Parathyroid adenoma (tissue), 2 donors: ENCODE results near the gene SYT11.

Source experiments
- H2AFZ ChIP-seq: fragments of 300-600 bp; sonication (generic); one replicate; pipeline ENCODE4 v1.7.0; 2017; ENCODE audit warnings: antibody characterized with exemption, mild to moderate bottlenecking
- H3K27ac ChIP-seq: fragments of 300-600 bp; sonication (generic); one replicate; pipeline ENCODE4 v1.7.0; 2017
- H3K27me3 ChIP-seq: fragments of 300-600 bp; sonication (generic); one replicate; pipeline ENCODE4 v1.7.0; 2017; ENCODE audit warnings: low read length; ENCODE audit not compliant: control insufficient read depth, insufficient read depth
- H3K36me3 ChIP-seq: fragments of 300-600 bp; sonication (generic); one replicate; pipeline ENCODE4 v1.7.0; 2017; ENCODE audit warnings: low read length; ENCODE audit not compliant: control insufficient read depth, insufficient read depth
- H3K4me1 ChIP-seq: fragments of 300-600 bp; sonication (generic); one replicate; pipeline ENCODE4 v1.7.0; 2017; ENCODE audit warnings: control low read depth
- H3K4me2 ChIP-seq: fragments of 300-600 bp; sonication (generic); one replicate; pipeline ENCODE4 v1.7.0; 2017; ENCODE audit warnings: low read length
- H3K4me3 ChIP-seq: fragments of 300-600 bp; sonication (generic); one replicate; pipeline ENCODE4 v1.7.0; 2017; ENCODE audit warnings: low read depth, low read length
- H3K79me2 ChIP-seq: fragments of 300-600 bp; sonication (generic); one replicate; pipeline ENCODE4 v1.7.0; 2017; ENCODE audit warnings: control low read depth
- H3K9ac ChIP-seq: fragments of 300-600 bp; sonication (generic); one replicate; pipeline ENCODE4 v1.7.0; 2017; ENCODE audit warnings: mild to moderate bottlenecking
- H3K9me3 ChIP-seq: fragments of 300-600 bp; sonication (generic); one replicate; pipeline ENCODE4 v1.7.0; 2017; ENCODE audit warnings: low read length; ENCODE audit not compliant: control insufficient read depth
- TF ChIP-seq, protein P1 (sequence below): fragments of 300-600 bp; sonication (generic); IDR thresholded peaks from one replicate; pipeline ENCODE4 v1.7.0; 2017; ENCODE audit warnings: antibody characterized with exemption, mild to moderate bottlenecking
- donor health status: primary hyperparathyroidism.

The SYT11 gene

DNA sequence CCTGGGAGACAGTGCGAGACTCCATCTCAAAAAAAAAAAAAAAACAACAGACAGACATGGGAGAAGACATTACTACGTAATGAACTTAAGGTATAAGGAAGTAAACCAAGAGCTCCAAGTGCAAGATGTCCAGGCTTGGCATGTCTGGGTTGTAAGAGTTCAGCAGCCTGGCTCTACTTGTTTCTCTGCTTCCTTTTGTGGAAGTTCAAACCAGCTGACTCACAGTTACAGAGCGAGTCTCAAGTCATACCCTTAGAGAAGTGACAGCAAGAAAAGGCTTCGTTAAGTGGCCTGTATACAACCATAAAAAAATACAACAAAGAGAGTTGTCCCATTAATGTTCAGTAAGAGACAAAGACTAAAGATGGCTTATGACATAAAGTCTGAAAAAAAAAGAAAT, 50.5 kb downstream of the SYT11 start:
- Histone ChIP-seq H3K9ac (no peak overlapping the region), H3K27ac (no peak overlapping the region), H3K4me1 (no peaks in the 10 kb centered on the region), H3K4me3 (no peak overlapping the region), H3K27me3 (no peaks in the 10 kb centered on the region), H3K36me3 (no peaks in the 10 kb centered on the region), H2AFZ (no peak overlapping the region), H3K4me2 (peak overlapping the region; percentile 70), H3K79me2 (no peaks in the 10 kb centered on the region), H3K9me3 (no peaks in the 10 kb centered on the region)
- TF ChIP-seq, protein P1, sequence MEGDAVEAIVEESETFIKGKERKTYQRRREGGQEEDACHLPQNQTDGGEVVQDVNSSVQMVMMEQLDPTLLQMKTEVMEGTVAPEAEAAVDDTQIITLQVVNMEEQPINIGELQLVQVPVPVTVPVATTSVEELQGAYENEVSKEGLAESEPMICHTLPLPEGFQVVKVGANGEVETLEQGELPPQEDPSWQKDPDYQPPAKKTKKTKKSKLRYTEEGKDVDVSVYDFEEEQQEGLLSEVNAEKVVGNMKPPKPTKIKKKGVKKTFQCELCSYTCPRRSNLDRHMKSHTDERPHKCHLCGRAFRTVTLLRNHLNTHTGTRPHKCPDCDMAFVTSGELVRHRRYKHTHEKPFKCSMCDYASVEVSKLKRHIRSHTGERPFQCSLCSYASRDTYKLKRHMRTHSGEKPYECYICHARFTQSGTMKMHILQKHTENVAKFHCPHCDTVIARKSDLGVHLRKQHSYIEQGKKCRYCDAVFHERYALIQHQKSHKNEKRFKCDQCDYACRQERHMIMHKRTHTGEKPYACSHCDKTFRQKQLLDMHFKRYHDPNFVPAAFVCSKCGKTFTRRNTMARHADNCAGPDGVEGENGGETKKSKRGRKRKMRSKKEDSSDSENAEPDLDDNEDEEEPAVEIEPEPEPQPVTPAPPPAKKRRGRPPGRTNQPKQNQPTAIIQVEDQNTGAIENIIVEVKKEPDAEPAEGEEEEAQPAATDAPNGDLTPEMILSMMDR: no peak

DNA sequence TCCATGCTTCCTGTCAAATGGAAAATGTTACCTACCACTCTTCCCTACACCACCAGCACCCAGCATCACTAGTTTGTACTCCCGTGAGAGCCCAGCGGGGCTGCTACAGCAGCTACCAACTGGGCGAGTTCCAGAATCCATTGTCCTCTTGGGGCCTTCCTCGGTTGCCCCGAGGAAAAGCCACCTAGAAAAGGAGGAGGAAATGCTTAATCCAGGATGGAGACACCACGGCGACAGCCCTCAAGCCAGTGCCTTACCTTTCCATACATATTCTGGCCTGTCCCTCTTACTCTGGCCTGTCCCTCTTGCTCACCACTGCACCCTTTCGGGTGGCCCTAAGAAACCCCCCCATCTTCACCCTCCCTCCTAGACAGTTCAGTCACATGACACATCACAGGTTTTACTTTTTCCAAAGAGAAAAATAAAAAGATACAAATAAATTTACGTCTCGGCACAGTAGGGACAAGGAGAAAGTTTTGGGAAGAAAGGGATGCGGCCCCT, 51.3 kb downstream of the SYT11 start:
- H2AFZ ChIP-seq: peak overlapping the region; percentile 79
- no peaks in the 10 kb centered on the region for H3K79me2 ChIP-seq
- peak overlapping the region; percentile 72 for H3K27ac ChIP-seq
- H3K4me1 ChIP-seq: no peaks in the 10 kb centered on the region
- H3K9me3 ChIP-seq: no peaks in the 10 kb centered on the region
- H3K9ac ChIP-seq: no peak overlapping the region
- peak overlapping the region; percentile 70 for H3K4me2 ChIP-seq
- TF ChIP-seq, protein P1: no peak
- H3K36me3 ChIP-seq: no peaks in the 10 kb centered on the region
- peak overlapping the region; percentile 58 for H3K4me3 ChIP-seq
- H3K27me3 ChIP-seq: no peaks in the 10 kb centered on the region

DNA sequence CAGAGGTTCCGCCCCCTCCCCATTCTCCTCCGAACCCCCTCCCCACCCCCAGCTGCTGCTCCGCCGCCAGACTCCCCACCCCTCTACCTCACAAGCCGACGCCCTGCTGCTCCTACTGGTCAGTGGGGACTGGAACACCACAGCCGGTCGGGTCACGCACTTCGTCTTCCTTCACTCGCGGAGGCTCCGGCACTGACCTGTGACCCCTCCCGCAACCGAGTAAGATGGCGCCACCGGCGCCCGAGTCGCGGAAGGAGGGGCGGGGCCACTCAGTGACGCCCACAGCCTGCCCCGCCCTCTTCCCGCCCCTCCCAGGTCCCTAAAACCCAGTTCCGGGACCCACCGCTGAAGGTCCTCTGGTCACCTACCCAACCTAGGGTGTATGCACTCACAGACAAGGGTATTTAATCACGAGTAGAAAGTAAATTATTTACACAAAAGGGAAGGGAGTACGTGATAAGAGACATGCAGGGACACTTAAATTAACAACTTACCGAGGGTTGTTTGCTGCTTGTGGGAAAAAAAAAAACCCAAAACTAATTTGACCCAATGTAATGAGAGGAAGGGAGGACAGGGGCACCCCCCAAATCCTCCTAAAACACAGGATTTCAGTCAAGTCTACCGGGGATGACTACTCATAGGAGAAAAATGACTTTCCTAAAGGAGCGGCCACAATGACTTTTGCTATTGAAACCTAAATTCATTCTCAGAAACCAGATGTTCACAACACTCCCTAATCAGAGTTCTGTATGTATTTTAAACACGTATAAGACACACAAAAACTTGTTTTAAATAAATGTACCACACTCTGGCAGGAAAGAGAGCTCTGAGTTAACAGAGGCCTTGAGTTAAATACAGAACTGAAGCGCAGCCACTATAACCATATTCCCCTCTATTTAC, 52.0 kb downstream of the SYT11 start, which contains the start of gene RIT1:
Gene RIT1, minus strand, starts transcription at position 194 of the 900 bp plus-strand sequence. CDS start 588 bp downstream, outside the sequence.
- Histone ChIP-seq H3K27ac (peak within 1 kb of the TSS; percentile 72), H3K36me3 (no peaks in the 10 kb centered on the region), H2AFZ (peak within 1 kb of the TSS; percentile 79), H3K4me1 (no peaks in the 10 kb centered on the region), H3K9me3 (no peaks in the 10 kb centered on the region), H3K27me3 (no peaks in the 10 kb centered on the region), H3K9ac (no peak within 1 kb of the TSS), H3K4me3 (peak within 1 kb of the TSS; percentile 58), H3K79me2 (no peaks in the 10 kb centered on the region), H3K4me2 (peak within 1 kb of the TSS; percentile 70)
- TF ChIP-seq, protein P1: no peak

DNA sequence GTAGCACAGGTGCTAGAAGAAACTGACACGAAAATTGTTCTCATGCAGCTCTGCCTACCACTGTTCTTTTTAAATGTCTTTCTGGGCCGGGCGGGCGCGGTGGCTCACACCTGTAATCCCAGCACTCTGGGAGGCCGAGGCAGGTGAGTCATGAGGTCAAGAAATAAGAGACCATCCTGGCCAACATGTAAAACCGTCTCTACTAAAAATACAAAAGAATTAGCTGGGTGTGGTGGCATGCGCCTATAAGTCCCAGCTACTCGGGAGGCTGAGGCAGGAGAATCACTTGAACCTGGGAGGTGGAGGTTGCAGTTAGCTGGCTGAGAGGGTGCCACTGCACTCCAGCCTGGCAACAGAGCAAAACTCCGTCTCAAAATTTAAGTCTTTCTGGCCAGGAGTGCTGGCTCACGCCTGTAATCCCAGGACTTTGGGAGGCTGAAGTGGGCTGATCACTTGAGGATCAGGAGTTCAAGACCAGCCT, 52.7 kb downstream of the SYT11 start:
- Histone ChIP-seq H3K79me2 (no peaks in the 10 kb centered on the region), H3K4me1 (no peaks in the 10 kb centered on the region), H3K9me3 (no peaks in the 10 kb centered on the region), H3K27ac (no peak overlapping the region), H3K36me3 (no peaks in the 10 kb centered on the region), H3K4me2 (no peak overlapping the region), H2AFZ (no peak overlapping the region), H3K9ac (no peak overlapping the region), H3K4me3 (no peak overlapping the region), H3K27me3 (no peaks in the 10 kb centered on the region)
- TF ChIP-seq, protein P1: no peak
